GM12801 (cell line): Measurements from ENCODE around the gene GALNTL6.

Experiments
- CTCF ChIP-seq: IDR thresholded peaks from one replicate; pipeline ENCODE4 v1.5.1; 2011; ENCODE audit warnings: control low read depth; ENCODE audit not compliant: insufficient read length; ENCODE audit errors: extremely low read depth

GALNTL6 gene

GRCh38 chr4:172356016-172356415 lies 542.8 kb downstream of the GALNTL6 start:
- TF ChIP-seq CTCF = no peak

- TF ChIP-seq CTCF = no peak
Measured at GRCh38 chr4:172357006-172357540, 543.9 kb downstream of the GALNTL6 start.

- TF ChIP-seq CTCF = no peak
Measured at GRCh38 chr4:172362569-172362968, 549.4 kb downstream of the GALNTL6 start.

- TF ChIP-seq CTCF = no peak
Measured at GRCh38 chr4:172369471-172369959, 556.3 kb downstream of the GALNTL6 start.

GRCh38 chr4:172377486-172378140 lies 564.4 kb downstream of the GALNTL6 start:
- no peak for TF ChIP-seq CTCF

- TF ChIP-seq CTCF = no peak
Measured at GRCh38 chr4:172379834-172380233, 566.6 kb downstream of the GALNTL6 start.

- TF ChIP-seq CTCF = no peak
Measured at GRCh38 chr4:172390331-172390730, 577.1 kb downstream of the GALNTL6 start.

- no peak for TF ChIP-seq CTCF
Measured at GRCh38 chr4:172392741-172393140, 579.5 kb downstream of the GALNTL6 start.
